Measurements from ENCODE around the gene SLC16A12. TPM values are rescaled to one million over a fixed set of nuclear protein-coding genes. Genes with fewer than 3 reads are reported as not detected.

The SLC16A12 gene, protein sequence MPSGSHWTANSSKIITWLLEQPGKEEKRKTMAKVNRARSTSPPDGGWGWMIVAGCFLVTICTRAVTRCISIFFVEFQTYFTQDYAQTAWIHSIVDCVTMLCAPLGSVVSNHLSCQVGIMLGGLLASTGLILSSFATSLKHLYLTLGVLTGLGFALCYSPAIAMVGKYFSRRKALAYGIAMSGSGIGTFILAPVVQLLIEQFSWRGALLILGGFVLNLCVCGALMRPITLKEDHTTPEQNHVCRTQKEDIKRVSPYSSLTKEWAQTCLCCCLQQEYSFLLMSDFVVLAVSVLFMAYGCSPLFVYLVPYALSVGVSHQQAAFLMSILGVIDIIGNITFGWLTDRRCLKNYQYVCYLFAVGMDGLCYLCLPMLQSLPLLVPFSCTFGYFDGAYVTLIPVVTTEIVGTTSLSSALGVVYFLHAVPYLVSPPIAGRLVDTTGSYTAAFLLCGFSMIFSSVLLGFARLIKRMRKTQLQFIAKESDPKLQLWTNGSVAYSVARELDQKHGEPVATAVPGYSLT
- total RNA-seq: 3.1 TPM
- long read RNA-seq, partial matches to known transcripts: 0 of 6 reads
- long read RNA-seq, other reads (novel, unspliced or antisense): 6 of 6 reads

DNA sequence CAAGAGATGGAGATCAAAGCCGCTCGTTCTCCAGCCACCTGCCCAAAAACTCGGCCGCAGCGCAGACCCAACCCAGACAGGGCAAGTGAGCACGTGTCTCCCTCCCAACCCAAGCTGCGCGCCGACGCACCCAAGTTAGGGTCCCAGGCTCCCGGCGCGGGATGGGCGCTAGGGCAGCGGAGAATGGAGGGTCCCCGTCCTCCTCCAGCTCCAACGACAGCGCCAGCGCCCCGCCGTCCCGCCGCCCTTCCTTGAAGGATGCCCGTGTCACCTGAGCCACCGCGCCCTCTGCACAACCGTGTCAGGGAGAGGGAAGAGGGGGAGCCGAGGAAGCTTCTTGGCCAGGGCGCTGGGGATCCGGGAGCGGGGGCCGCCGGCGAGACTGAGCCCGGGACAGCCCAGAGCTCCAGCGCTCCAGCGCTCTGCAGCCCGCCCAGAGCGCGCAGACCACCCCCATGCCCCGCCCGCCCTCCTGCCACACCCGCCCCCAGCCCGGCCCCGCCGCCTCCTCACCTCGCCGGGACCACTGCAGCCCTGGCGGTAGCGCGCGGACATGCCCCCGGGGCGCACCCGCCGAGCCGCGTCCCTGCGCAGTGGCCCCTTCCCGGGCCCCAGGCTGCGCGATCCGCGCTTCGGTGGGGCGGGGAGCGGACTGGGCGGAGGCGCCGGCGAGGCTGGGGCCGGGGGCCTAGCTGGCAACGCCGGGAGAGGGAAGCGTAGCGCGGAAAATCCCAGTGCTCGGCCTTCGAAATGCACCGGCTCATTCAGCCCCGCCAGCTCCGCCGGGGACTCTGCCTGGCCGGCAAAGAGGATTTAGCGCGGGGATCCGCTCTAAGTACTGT, at the start of gene SLC16A12:
Gene SLC16A12, minus strand, starts transcription at position 424 of the 842 bp plus-strand sequence. CDS start 73,016 bp downstream, outside the sequence.
- intact Hi-C loops (cut with DNase I): no loop called here
- DNase-seq (ENCODE audit: low spot score): no peak

DNA sequence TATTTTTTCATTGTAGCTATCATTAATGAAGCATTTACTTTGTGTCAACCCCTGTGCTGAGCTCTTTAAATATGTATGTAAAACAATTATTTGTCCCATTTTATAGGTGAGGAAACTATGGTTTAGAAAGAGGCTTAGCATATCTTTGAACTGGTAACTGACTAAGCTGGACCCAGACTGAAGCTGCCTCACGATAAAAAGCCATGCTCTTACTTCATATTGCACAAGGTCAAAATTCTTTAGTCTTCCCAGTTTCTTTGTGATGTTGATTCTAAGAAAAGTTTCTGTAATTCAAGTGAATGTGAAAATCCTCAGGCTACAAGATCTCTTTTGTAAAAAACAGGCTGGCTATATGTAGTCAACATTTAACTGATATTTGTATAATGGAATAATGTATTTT, 46.6 kb upstream of the SLC16A12 start:
- intact Hi-C loops (cut with DNase I): no loop called here

DNA sequence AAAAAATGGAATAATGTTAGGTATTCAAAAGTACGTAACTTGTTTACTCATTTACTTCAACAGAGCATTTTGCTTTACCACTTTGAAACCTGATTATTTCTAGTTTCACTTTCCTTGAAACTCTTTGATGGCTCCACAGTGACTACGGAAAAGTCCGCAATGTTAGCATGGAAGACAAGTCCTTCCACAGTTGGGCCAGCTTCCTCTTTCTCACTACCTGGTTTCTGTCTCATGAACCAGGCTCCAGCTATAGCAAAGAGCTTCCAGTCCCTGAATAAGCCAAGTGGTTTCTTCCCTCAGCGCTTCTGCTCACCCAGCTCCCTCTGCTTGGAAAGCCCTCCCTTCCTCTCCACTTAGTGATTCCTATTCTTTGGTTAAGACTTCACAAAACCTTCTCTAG, 44.8 kb upstream of the SLC16A12 start:
- intact Hi-C loops (cut with DNase I): no loop called here
- DNase-seq (ENCODE audit: low spot score): no peak

More for the DNA sequence above, 46.6 kb upstream of the SLC16A12 start:
- DNase-seq (ENCODE audit: low spot score): no peak

DNA sequence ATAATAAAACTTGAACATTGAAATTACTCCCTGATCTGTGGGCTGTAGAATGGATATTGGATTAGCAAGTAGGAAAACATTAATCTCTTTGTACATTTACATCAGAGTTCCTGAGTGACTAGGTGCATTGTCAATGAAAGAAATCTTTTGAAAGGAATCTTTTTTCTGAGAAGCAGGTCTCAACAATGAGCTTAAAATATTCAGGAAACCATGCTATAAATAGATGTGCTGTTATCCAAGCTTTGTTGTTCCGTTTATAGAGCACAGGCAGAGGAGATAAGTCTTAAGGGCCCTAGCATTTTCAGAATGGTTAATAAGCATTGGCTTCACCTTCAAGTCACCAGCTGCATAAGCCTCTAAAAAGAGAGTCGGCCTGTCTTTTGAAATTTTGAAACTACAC, 41.3 kb upstream of the SLC16A12 start:
- intact Hi-C loops (cut with DNase I): no loop called here
- no peak for DNase-seq (ENCODE audit: low spot score)

DNA sequence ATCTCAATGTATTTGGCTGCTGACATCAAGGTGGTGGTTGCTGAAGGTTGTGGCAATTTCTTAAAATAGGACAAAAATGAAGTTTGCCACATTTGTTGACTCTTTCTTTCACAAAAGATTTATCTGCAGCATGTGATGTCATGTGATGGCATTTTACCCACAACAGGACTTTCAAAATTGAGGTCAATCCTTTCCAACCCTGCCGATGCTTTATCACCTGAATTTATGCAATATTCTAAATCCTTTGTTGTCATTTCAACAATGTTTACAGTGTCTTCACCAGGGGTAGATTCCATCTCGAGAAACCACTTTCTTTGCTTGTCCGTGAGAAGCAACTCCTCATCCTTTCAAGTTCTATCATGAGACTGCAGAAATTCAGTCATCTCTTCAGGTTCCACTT, 40.6 kb upstream of the SLC16A12 start:
- DNase-seq (ENCODE audit: low spot score): no peak
- intact Hi-C loops (cut with DNase I): no loop called here

DNA sequence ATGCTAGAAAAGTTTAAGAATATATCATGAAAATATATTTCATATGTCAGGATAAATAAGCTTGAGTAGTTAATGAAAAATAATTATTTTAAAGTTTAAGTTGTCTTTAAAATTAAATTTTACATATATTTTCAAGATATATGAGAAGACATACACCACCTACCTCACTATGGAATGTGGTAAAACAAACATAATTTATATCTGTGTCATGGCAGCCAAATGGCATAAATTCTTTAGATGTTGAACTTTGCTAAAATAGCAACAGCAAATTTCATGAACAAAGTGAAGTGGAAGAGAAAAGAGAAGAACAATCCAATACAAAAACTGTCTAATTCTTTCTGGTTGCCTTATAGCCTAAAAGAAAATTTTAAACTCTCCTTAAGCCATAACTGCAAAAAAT, 39.6 kb upstream of the SLC16A12 start:
- DNase-seq (ENCODE audit: low spot score): no peak
- intact Hi-C loops (cut with DNase I): no loop called here

DNA sequence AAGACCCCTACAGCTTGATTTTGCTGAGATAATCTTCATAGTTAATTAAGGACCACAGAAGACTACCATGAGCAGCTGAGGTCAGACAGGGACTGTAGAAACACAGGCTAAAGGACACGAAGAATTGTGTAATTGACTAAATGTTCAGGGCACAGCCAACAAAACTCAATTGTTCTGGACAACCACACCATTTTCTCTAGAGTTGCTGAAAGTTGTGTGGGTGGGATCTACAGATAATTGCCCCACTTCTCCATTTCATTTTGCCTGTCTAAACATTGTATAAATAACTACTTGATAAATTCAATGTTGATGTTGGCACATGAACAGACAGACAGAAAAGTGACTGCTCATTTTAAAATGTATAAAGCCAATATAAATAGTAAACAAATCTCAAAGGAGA, 39.0 kb upstream of the SLC16A12 start:
- intact Hi-C loops (cut with DNase I): no loop called here
- DNase-seq (ENCODE audit: low spot score): no peak

DNA sequence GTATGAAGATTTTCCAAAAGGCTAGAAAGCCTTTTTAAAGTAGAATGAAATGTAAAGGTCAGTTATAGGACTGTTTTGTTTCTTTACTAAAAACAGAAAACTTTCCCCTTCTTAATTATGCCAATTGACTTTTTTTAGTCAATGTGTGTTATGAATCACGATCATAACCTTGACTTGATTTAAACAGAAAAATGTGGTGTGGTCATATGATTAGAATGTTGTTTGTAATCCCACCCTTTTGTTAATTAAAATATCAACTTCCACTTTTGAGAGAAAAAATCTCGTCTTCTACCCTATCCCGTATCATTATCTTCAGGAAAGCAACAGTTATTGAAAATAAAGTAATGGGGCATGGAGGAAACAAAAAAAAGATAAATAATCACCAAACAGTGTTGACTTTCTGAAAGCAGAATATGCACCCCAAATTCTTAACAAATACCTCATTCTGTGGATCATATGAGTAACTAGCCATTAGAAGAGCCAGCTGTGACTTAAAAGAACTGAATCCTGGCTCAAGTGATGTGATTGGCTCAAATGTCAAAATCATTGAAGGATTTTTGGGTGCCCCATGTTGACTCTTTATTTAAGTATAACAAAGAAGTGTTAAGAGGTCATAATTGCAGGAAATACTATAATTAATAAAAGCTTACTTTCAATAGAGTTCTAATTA, 32.3 kb upstream of the SLC16A12 start:
- intact Hi-C loops (cut with DNase I): loop anchor here (5.0 kb wide), 1 partner anchor 135 kb away; the partner anchor contains the start of gene KIF20B
- DNase-seq (ENCODE audit: low spot score): no peak

DNA sequence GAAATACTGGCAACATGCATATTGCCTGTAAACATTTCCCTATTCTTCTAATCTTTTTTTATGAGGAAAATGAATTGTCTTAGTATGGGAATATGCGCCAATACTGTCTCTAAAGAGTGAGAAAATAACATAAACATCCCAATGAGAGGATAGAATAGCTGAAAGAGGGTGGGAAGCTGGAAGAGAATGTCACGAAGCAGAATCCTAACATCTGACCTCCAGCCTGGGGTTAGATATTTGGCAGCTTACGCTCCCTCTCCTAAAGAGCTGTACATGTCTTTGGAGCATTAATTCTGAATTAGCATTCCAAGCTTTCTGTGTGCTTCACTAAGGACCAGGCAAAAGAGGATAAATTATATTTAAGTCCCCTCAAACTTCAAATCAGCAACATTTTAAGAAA, 31.6 kb upstream of the SLC16A12 start:
- DNase-seq (ENCODE audit: low spot score): no peak
- intact Hi-C loops (cut with DNase I): loop anchor here (5.0 kb wide), 1 partner anchor 135 kb away; the partner anchor contains the start of gene KIF20B

DNA sequence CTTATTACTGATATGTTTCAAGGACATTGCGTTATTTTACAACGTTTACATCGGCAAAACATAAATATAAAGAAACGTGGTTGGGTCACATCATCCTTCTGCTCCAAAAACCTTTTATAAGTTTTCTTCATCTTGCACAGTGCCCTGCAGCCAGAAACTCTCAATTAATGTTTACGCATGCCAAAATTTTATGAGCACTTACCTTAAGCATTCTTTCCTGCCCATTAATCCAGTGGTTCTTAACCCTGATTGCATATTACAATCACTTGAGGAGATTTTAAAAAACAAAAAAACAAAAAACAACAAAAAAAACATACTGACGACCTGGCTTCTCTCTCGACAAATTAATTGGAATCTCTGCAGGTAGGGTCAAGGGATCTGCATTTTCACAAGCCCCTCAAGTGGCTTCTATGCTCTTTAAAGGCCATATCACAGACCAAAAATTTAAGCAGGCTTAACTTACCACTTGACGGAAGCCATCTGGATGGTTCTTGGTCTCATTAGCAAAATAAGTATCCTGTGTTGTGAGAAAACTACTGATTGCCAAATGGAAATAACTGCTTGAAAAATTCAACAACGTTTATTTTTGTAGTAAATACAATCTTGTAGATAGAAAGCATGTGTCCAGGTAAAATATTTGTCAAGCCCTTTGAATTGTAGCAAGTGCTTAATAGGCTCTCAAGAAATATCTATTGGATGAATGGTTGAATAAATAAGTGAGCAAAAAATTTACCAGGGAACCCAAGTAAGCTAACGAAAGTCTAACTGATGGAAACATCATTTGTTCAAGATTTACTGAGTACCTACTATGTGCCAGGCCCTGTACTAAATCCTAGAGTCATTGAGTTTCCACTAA, 30.9 kb upstream of the SLC16A12 start:
- DNase-seq (ENCODE audit: low spot score): no peak
- intact Hi-C loops (cut with DNase I): loop anchor here (5.0 kb wide), 1 partner anchor 136 kb away; the partner anchor contains the start of gene KIF20B

DNA sequence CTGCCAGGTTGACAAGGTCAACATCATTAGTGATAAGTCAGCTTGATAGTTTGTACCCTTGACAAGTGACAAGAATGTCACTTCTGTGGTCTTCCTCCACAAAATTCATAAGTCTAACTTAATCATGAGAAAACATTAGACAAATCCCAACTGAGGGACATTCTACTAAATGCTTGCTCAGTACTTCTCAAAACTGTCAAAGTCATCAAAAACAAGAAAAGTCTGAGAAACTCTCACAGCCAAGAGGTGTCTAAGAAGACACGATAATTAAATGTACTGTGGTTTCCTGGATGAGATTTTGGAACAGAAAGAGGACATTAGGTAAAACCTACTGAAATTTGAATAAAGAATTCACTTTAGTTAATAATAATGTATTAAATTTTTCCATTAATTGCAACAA, 29.8 kb upstream of the SLC16A12 start:
- intact Hi-C loops (cut with DNase I): loop anchor here (2.0 to 5.0 kb wide), 2 partner anchors 137 to 138 kb away; partner anchors contain the start of gene KIF20B
- no peak for DNase-seq (ENCODE audit: low spot score)

DNA sequence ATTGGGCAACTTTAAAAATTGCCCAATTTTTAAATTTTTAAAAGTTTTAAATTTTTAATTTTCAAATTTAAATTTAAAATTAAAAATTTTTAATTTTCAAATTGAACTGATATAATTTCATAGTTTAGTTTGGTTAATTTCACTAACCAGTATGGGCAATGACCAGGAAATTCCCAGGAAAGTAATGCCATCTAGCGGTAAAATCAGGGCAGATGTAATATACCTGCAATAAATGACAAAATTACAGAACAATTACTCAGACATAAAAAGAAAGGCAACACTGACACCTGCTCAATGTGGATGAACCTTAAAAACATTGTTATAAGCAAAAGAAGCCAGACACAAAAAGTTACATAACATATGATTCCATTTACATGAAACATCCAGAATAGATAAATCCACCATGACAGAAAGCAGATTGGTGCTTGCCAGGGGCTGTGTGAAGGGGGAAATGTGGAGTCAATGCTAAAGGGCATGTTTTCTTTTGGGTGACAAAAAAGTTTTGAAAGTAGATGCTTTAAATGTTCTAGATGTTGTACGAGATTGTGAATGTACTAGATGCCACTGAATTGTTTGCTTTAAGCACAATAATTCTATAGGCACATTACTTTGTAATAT, 28.6 kb upstream of the SLC16A12 start:
- DNase-seq (ENCODE audit: low spot score): no peak

DNA sequence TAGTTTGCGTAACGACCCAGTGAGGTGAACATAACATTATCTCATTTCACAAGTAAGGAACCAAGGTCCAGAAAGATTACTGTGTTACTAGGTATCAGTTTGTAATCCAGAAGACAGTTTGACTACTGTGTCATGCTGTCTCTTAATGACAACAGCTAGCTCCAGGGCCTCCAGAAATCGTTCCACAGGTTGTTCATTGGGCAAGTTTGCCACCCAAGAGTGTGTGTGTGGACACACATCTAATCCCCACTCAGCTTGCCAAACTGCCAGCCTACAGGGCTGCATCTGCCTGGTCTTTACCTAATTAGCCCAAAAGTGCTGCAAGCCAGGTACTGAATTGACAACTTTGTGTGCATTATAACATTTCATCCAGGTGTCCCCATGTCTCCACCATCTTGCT, 27.9 kb upstream of the SLC16A12 start:
- intact Hi-C loops (cut with DNase I): no loop called here
- DNase-seq (ENCODE audit: low spot score): no peak

More for the DNA sequence above, 28.6 kb upstream of the SLC16A12 start:
- intact Hi-C loops (cut with DNase I): loop anchor here (2.0 kb wide), 1 partner anchor 137 kb away; no protein-coding TSS in a partner anchor

DNA sequence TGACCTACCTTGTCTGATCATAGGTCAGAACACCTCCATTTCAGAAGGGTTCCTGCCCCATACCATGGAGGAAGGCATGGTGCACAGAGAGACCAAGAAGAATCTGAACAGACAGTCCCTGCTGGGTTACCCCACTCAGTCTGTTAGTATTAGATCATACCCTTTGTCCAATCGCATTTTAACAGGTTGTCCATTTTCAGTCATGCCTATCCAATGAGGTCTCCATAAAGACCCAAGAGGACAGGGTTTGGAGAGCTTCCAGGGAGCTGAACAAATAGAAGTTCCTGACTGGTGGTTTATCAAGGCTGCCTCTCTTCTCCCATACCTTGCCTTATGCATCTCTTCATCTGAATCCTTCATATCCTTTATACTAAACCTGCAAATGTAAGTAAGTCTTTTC, 21.2 kb upstream of the SLC16A12 start:
- no peak for DNase-seq (ENCODE audit: low spot score)
- intact Hi-C loops (cut with DNase I): loop anchor here (10.0 kb wide), 1 partner anchor 82 kb away; no protein-coding TSS in a partner anchor

DNA sequence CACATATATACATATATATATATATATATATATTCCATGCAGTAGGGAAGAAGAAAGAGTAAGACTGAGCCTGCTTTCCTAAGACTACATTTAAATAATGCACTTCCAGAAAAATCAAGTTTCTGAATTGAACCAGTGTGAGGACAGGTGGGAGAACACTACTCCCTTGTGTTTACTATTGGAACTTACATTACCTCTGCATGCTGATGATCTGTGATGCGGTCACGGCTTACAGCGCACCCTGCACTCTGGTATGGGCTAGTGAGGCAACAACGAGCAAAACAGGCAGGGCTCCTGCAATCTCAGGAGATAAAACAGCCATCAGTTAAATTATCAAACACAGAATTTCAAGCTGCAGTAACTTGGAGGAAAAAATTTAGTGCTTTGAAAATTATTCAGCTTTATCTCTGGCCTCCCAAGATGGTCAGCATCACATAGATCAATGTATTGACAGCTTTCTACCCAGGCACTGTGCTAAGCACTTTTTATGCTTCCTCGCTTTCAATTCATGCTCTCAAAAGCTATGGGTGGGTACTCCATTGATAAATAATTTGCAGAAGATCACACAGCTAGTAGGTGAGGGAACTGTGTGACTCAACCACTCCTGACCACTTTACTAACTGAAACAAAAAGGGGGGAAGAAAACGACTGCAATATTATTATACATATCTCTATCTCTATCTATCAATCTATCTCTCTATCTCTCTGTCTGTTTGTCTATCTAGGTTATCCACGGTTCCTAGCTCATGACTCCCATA, 20.5 kb upstream of the SLC16A12 start:
- no peak for DNase-seq (ENCODE audit: low spot score)
- intact Hi-C loops (cut with DNase I): loop anchor here (10.0 kb wide), 1 partner anchor 81 kb away; no protein-coding TSS in a partner anchor

DNA sequence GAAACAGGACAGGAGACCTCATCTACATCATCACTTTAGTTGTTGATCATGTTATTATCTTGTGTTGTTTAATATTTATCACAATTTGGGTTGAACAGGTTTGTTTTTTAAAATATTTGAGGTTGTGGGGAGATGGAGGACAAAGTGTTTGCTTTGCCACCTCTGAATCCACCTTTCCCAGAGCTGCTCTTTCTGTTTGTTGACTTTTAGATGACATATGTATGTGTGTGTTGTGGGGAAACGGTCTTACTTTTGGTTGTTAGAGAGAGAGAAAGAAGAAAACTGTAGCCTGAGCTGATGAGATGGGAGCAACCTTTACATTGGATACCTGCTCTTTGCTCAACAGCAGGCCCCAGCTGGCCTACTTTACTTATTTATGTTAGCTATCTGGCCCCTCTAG, 19.0 kb upstream of the SLC16A12 start:
- intact Hi-C loops (cut with DNase I): loop anchor here (10.0 kb wide), 1 partner anchor 80 kb away; no protein-coding TSS in a partner anchor

DNA sequence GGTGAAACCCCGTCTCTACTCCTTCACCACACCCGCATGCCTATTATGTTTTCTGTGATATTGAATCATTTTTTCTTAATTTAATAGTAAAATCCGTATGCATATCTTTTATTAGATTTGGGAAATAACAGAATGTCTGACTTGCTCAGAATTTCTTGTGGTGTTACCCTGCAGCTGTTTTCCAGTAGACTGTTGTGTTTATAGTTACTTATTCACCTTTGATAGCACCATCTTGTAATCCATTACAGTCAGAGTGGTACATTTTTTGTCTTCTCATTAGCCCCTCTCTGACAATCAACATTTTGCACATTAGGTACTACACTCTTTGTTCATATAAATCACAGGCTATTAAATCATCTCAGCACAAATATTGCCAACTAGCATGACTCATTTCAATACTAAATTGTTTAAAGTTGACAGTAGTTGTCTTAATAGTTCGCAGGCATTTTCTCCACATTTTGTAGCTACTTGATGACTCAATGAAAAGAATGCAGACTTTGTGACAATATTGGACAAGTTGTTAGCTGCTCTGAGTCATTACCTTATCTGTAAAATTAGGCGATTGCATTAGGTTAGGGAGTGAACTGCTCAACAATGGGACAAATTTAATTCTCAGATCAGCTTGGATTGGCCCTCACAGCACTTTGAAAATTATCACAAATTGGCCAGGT, 17.8 kb upstream of the SLC16A12 start:
- intact Hi-C loops (cut with DNase I): loop anchor here (10.0 kb wide), 1 partner anchor 78 kb away; no protein-coding TSS in a partner anchor
- no peak for DNase-seq (ENCODE audit: low spot score)

More for the DNA sequence above, 19.0 kb upstream of the SLC16A12 start:
- no peak for DNase-seq (ENCODE audit: low spot score)
